Lower leg skin (tissue), 3 donors: ENCODE measurements around the gene ULK2.

Experiments used
- POLR2A ChIP-seq, 2 donors: fragments of 450-650 bp; IDR thresholded peaks; one replicate each; pipeline ENCODE4 v1.6.1; 2016 to 2017; ENCODE audit warnings: antibody characterized with exemption in 2 of 2, mild to moderate bottlenecking in 1 of 2, moderate library complexity in 1 of 2
- TF ChIP-seq, protein P1 (sequence below), 3 donors: fragments of 450-650 bp; IDR thresholded peaks; one replicate each; pipeline ENCODE4 v1.5.1; 2016; ENCODE audit warnings: antibody characterized with exemption in 3 of 3, mild to moderate bottlenecking in 3 of 3, moderate library complexity in 2 of 3

GRCh38 chr17:19857640-19858039 lies 10.1 kb downstream of the ULK2 start:
- TF ChIP-seq, protein P1, sequence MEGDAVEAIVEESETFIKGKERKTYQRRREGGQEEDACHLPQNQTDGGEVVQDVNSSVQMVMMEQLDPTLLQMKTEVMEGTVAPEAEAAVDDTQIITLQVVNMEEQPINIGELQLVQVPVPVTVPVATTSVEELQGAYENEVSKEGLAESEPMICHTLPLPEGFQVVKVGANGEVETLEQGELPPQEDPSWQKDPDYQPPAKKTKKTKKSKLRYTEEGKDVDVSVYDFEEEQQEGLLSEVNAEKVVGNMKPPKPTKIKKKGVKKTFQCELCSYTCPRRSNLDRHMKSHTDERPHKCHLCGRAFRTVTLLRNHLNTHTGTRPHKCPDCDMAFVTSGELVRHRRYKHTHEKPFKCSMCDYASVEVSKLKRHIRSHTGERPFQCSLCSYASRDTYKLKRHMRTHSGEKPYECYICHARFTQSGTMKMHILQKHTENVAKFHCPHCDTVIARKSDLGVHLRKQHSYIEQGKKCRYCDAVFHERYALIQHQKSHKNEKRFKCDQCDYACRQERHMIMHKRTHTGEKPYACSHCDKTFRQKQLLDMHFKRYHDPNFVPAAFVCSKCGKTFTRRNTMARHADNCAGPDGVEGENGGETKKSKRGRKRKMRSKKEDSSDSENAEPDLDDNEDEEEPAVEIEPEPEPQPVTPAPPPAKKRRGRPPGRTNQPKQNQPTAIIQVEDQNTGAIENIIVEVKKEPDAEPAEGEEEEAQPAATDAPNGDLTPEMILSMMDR (IDR thresholded peaks at IDR 0.05): no peak
- TF ChIP-seq POLR2A (IDR thresholded peaks at IDR 0.05): no peak
